ENCODE measurements around the gene DOCK10. TPM values are rescaled to one million over a fixed set of nuclear protein-coding genes. Genes with fewer than 3 reads are reported as not detected.
A peak's percentile ranks its signal among the peaks of the same experiment; 100 is the strongest.

The DOCK10 gene
- total and polyA plus RNA-seq, 10 of the 15 experiments (the other 5 are each of a cell fraction or from before 2014, with no cell fraction given), result 16.9 to 120 (median 85.5) TPM

GRCh38 chr2:224922142-224922727 lies 120.0 kb downstream of the DOCK10 start (continued):
- TF ChIP-seq TBL1XR1 (IDR thresholded peaks at IDR 0.05; ENCODE audit: low read depth, low read length) (0 out of 2 replicates have a peak, but pooled peaks have one; percentile 30), ZBED1 (IDR thresholded peaks at IDR 0.05; ENCODE audit: borderline replicate concordance) (no peak), NR2F1 (conservative IDR thresholded peaks at IDR 0.05) (0 out of 2 replicates have a peak, but pooled peaks have one; percentile 47), POLR2AphosphoS5 (IDR thresholded peaks at IDR 0.05; ENCODE audit: low read length) (no peak), PBX3 (IDR thresholded peaks at IDR 0.05; ENCODE audit: insufficient replicate concordance, low read depth, low read length) (no peak), FOS (IDR thresholded peaks at IDR 0.05; ENCODE audit: borderline replicate concordance, extremely low read depth, insufficient read length) (no peak), NR2C1 (IDR thresholded peaks at IDR 0.05) (no peak; the same call in 1 of the 2 replicates), HDAC2 (IDR thresholded peaks at IDR 0.05) (no peak), STAT3 (IDR thresholded peaks at IDR 0.05; ENCODE audit: low read depth, low read length) (no peak), BHLHE40 (IDR thresholded peaks at IDR 0.05; ENCODE audit: borderline replicate concordance in 1 of 2, low read depth in 2 of 2, low read length in 1 of 2) (peak in 1 of 2 experiments; percentile 64; a peak in 3 of 4 replicates), IKZF2 (IDR thresholded peaks at IDR 0.05) (peak; percentile 96 to 97), ELK1 (IDR thresholded peaks at IDR 0.05; ENCODE audit: low read depth, low read length) (no peak), SRF (IDR thresholded peaks at IDR 0.05; ENCODE audit: low read depth in 2 of 2, low read length in 2 of 2) (no peak), TARDBP (IDR thresholded peaks at IDR 0.05; ENCODE audit: borderline replicate concordance) (no peak), FOXK2 (IDR thresholded peaks at IDR 0.05) (no peak), SMAD5 (IDR thresholded peaks at IDR 0.05; ENCODE audit: low read depth) (no peak), ZBTB33 (IDR thresholded peaks at IDR 0.05) (no peak), USF1 (IDR thresholded peaks at IDR 0.05; ENCODE audit: borderline replicate concordance, extremely low read length, insufficient read depth, low read depth, low read length) (no peak), WRNIP1 (IDR thresholded peaks at IDR 0.05; ENCODE audit: borderline replicate concordance, low read depth, low read length) (no peak), CTCF (IDR thresholded peaks at IDR 0.05 in 2 of 3, conservative IDR thresholded peaks at IDR 0.05 in 1 of 3; ENCODE audit: control insufficient read depth in 2 of 3, extremely low read depth in 1 of 3, insufficient read depth in 1 of 3, low read depth in 3 of 3, low read length in 3 of 3) (no peak), GABPA (IDR thresholded peaks at IDR 0.05; ENCODE audit: low read depth) (no peak), PAX5 (IDR thresholded peaks at IDR 0.05; ENCODE audit: borderline replicate concordance, low read depth, low read length) (0 out of 2 replicates have a peak, but pooled peaks have one; percentile 34)
